Activated naive CD8-positive, alpha-beta T cell treated with anti-CD3 and anti-CD28 coated beads, Interleukin-2, amount 50 U/mL, for 16 hours (primary cell): ENCODE measurements around the gene LIN9.
"Not testable (repeated sequence)": the region's sequence is repeated elsewhere in the genome, so short reads cannot be mapped to it uniquely, and the experiment has no call there.

Experiments used
- DNase-seq: peaks from one replicate; pipeline ENCODE4 v3.0.0-alpha.2; 2020; ENCODE audit warnings: low read depth, low spot score

LIN9 gene

DNA sequence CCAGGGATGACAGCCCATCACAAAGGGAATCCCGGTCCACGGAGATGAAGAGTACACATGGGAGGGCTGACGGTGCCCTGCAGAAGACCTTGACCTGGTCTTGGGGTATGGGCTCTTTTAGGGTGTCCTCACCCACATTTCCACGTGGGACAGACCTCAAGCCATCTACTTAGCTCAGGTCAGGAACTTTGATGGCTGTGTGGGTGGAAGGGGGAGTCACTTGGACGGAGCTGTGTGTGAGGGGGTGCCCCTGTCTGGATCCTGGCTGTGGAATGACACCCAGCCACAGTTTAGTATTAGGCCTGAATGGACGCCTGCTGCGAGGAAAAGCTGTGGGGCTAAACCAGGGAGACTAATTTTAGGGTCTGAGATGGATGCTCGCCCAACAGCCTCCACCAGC is 96.4 kb downstream of the LIN9 start:
- no peak for DNase-seq

DNA sequence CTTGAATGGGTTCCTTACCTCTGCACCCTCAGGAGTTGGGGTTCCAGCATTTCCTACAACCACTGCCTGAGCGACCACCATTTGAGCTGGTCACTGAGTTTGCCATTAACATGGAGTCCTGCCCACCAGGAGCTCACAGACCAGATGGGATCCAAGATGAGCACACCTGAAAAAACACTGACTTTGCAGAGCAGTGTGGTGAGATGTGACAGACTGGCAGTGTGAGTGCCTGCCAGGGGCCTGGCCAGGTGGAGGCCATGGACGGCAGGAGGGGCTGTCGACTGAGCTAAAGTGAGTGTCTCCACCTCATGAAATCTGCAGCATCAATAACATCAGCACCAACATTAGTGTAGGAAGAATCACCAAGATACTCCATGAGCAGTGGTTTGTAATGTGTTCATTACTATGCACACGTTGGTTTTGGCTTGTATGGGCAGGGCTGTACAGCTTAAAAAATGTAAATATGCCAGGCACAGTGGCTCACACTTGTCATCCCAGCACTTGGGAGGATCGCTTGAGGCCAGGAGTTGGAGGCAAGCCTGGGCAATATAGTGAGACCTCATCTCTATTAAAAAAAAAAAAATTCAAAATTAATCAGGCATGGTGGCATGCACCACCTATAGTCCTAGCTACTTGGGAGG is 97.7 kb downstream of the LIN9 start:
- DNase-seq: no peak

GRCh38 chr1:226210571-226211176 is 98.3 kb downstream of the LIN9 start:
- DNase-seq: no peak

DNA sequence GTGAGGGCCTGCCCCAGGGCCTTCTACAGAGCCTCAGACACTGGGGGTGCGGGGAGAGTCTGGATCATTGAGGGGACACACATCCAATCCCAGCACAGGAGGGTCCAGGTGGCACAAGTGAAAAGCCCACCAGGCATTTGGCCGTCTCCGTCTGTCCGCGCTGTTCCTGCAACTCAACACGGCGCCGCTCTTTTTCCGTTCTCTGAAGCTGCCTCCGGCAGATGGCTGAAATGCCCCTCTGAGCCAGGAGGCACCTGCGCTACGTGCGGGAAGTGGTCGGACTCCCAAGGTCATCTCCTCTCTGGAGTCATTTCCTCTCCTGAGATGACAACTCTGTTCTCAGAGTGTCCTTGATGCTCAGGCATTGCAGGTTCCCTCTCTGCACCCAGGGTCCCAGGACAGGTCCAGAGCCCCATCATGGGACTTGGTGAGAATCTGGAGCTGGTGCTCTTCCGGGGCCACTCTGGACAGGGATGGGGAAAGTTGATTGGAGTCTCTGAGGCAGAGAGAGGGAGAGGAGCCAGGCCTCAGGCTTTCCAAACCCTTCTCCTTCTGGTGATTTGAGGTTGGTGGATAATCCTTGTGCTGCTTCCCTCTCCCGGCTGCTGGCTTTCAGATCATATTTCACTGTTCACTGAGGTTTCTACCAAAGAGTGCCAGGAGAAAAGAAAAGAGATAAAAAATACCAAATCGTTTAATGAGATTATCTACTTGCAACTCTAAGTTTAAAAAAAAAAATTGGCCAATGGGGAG is 99.5 kb downstream of the LIN9 start:
- no peak for DNase-seq

- DNase-seq: no peak
Measured at GRCh38 chr1:226207048-226207447, 101.9 kb downstream of the LIN9 start.

DNA sequence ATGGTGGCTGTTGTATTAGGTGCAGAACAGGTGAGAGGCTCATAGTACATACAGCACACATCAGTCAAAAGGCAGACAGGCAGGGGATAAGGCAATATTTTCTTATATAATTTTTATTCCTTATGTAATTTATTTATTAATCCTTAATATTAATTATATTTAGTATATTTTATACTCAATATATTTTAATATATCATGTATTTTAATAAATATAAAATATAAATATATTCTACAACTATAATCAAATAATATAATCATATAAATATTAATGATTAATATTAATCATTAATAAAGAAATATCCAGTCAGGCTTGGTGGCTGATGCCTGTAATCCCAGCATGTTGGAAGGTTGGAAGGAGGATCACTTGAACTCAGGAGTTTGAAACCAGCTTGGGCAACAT is 104.8 kb downstream of the LIN9 start:
- no peak for DNase-seq

- DNase-seq: no peak
Measured at GRCh38 chr1:226203655-226204054, 105.3 kb downstream of the LIN9 start.

DNA sequence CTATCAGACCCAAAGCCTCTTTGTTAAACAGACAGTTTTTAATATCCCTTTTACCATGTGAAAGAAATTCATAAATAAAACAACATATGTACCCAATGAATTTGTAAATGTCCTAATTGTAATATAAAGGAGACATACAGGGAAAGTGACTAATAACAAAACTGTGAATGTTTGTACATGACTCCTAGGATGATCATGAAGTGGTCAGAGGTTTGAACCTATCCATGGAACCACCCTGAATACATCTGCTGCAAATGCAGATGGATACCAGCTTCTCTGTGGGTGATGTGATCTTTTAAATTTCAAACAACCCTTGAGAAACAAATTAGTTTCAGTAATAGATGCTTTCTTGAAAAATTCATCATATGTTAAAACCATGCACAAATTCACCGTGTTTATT is 105.7 kb downstream of the LIN9 start:
- no peak for DNase-seq

- not testable (repeated sequence) for DNase-seq
Measured at GRCh38 chr1:226202666-226203065, 106.3 kb downstream of the LIN9 start.

DNA sequence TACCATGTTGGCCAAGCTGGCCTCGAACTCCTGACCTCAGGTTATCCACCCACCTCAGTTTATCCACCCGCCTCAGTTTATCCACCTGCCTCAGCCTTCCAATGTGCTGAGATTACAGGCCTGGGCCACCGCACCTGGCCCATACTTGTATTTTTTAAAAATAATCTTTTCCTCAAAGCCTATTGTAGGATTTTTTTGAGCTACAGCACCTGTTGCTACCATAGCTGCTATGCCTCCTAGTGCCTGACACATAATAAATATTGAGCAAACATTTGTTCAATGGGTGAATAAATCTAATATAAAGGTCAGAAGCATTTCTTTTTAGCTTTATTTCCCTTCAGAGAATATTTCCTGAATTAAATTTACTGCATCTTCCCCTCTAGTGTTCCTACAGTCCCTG is 106.7 kb downstream of the LIN9 start:
- no peak for DNase-seq

GRCh38 chr1:226201029-226201593 is 107.9 kb downstream of the LIN9 start:
- DNase-seq: no peak

GRCh38 chr1:226199971-226200370 is 109.0 kb downstream of the LIN9 start:
- no peak for DNase-seq

DNA sequence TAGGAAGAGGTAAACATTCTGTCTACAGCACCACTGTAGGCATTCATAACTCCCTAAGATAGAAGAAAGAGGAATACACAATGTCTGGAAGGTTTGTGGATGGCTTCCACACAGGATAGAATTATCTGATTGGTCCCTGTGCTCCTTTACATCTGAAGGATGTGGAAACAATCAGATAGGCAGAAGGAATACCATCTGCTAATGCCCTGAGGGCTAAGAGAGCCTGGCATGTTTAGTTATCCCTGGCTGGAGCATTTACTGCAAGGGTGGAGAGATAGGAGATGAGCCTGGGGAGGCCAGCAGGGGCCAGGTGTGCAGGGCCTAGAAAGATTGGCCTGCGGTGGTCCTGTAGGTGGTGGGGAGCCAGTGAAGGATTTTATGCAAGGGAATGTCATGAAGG is 113.8 kb downstream of the LIN9 start:
- DNase-seq: no peak

DNA sequence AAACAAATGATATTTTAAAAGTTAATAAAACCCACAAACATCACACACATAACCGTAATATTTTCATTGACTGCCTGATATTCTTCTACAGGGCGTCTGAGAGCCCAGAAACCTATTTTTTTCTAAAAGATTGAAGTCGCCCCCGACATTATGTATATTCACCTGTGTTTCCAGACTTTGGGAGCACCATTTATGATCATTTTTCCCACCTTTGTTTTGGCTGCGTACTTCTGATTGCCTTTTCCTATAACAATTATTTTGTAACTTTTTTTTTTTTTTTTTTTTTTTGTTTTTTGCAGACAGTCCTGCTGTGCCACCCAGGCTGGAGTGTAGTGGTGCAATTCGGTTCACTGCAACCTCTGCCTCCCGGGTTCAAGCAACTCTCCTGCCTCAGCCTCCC is 121.6 kb downstream of the LIN9 start:
- DNase-seq: no peak

GRCh38 chr1:226187019-226187322 is 122.0 kb downstream of the LIN9 start:
- no peak for DNase-seq

DNA sequence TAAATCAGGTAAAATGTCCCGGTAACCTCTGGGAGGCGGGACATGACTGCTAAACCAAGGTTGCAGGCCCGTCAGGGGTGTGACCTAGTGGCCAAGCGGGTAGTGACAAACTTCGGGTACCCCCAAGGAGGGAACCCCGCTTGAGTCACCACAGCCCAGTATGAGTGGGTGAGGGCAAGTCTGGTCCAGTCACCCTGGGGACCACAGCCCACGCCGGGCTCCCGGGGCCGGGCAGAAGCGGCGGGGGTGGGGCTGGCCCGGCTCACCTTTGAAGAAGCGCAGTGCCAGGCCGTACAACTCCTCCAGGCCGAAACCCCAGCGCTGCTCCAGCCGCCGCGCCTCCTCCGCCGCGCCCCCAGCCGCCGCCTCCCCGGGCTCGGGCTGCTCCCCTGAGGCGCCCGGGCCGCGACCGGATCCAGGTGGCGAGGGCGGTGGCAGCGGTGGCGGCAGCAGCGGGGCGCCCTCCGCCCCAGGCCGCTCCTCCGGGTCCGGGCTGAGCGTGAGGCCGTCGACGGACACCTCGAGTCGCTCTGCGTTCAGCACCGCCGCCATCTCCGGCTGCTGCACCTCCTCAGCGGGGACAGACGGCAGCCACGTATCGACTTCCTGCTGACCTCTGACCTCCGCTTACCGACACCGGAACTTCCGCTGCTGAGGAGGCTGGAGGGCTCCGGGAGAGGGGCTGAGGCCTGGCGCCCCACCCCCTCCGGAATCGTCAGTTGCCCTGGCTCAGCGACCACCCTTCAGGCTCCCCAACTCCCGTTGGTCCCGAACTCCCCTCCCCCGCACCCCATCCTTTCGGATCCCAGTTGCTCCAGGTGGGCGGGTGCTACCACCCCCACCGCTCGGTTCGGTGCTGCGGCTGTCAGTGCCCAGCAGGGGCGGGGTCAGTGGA is 122.6 kb downstream of the LIN9 start, which contains the start of gene ACBD3:
Gene ACBD3, minus strand, starts transcription at position 618 of the 895 bp plus-strand sequence. Its CDS starts 66 bp downstream, at position 552.
- DNase-seq: peak; percentile 76

DNA sequence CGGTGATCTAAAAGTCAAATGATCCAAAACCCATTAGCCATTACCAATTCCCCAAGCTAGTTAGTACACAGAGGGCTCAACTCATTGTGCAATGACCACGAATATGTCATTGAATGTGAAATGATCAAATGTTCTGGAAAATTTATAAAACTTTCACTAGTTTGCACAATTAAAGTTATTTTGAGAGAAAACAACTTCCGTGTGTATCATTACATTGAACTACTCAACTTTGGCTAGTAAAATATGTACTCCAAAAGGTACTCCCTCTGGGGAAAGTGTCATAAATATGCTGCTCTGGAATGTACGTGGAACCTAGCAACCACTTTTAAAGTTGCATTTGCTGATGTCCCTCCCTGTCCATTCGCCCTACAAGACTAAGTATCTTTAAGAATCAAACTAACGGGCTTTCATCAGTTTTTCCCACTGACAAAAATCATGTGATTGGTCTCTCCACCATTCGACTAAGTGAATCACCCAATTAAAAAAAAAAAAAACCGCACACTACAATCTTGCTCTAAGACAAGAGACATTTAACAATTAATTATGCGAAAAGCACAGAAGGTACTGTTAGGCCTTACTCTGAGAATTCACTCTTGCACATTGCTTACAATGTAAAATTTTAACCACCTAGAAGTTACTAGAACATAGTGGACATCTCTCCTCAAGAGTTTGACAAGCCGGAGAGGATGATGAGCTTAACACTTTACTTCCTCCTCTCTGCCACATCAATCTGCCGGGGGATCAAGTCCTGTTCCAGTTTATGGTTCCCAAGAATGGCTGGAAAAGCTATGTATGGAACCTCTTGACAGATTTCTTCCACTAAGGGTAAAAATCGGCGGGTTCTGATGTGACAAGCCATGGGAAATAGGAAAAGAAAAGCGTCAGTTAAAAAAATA is 123.6 kb downstream of the LIN9 start:
- DNase-seq: no peak

- no peak for DNase-seq
Measured at GRCh38 chr1:226181996-226182714, 126.8 kb downstream of the LIN9 start.
